Vagina (tissue), 2 donors: ENCODE measurements around the gene SPACA6. TPM values are rescaled to one million over a fixed set of nuclear protein-coding genes. Genes with fewer than 3 reads are reported as not detected.

Source experiments
- DNase-seq, 2 donors: peaks; one replicate each; pipeline ENCODE4 v3.0.0-alpha.2; 2017; ENCODE audit errors: extremely low spot score in 2 of 2
- H3K27ac ChIP-seq: fragments of 200-600 bp; sonication (generic); one replicate; pipeline ENCODE4 v1.5.1; 2019
- H3K27me3 ChIP-seq: fragments of 200-600 bp; sonication (generic); one replicate; pipeline ENCODE4 v1.5.1; 2019
- H3K36me3 ChIP-seq, 2 donors: fragments of 200-600 bp; sonication (generic); one replicate each; pipeline ENCODE4 v1.5.1; 2017 to 2019
- H3K4me1 ChIP-seq: fragments of 200-600 bp; sonication (generic); one replicate; pipeline ENCODE4 v1.5.1; 2019
- H3K4me3 ChIP-seq, 2 donors: fragments of 200-600 bp; sonication (generic); 1 replicate in 1 of 2; 2 replicates in 1 of 2; pipeline ENCODE4 v1.5.1; 2016 to 2019
- H3K9me3 ChIP-seq: fragments of 200-600 bp; sonication (generic); one replicate; pipeline ENCODE4 v1.5.1; 2019
- CTCF ChIP-seq, 3 experiments: fragments of 450-650 bp in 2 of 3; fragments of 200-600 bp in 1 of 3; sonication (generic) in 1 of 3; IDR thresholded peaks; one replicate each; pipeline ENCODE4 v1.5.1; 2017 to 2019; ENCODE audit warnings: antibody characterized with exemption in 3 of 3, mild to moderate bottlenecking in 2 of 3, moderate library complexity in 2 of 3
- POLR2A ChIP-seq, 2 donors: fragments of 450-650 bp; IDR thresholded peaks; one replicate each; pipeline ENCODE4 v1.6.1; 2017; ENCODE audit warnings: antibody characterized with exemption in 2 of 2, mild to moderate bottlenecking in 2 of 2, moderate library complexity in 2 of 2
- POLR2AphosphoS5 ChIP-seq, 2 donors: sonication (generic); formaldehyde crosslinking; IDR thresholded peaks; one replicate each; pipeline ENCODE4 v1.9.0; 2017; ENCODE audit warnings: antibody characterized with exemption in 2 of 2, mild to moderate bottlenecking in 2 of 2, low read depth in 1 of 2; ENCODE audit not compliant: insufficient read depth in 1 of 2
- intact Hi-C: fragments of 100-400 bp; cut with DNase I; formaldehyde crosslinking; loops from one replicate; pipeline ENCODE4 v1.15.1; 2023
- total RNA-seq: library from RNA; depleted of rRNA; stranded (reverse); fragments of >200 nt; gene quantifications from one replicate; pipeline ENCODE4 v1.2.3, GENCODE V29; 2016

The SPACA6 gene
- total RNA-seq, 1 donor from 2014 or later, result 53.0 TPM

DNA sequence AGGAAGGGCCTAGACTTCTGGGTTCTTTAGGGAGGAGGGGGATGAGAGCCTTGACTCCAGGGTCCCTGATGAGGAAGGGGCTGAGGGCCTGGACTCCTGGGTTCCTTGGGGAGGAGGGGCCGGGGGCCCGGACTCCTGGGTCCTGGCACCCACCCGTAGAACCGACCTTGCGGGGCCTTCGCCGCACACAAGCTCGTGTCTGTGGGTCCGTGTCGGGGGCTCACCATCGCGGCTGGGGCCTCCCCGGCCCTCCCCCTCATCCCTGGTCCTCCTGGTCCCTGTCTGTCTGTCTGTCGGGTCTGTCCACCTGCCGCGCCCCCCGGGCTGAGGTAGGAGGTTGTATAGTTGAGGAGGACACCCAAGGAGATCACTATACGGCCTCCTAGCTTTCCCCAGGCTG lies 662 bp upstream of the SPACA6 start:
- DNase-seq, result peak in 1 of 2 donors; percentile 81

DNA sequence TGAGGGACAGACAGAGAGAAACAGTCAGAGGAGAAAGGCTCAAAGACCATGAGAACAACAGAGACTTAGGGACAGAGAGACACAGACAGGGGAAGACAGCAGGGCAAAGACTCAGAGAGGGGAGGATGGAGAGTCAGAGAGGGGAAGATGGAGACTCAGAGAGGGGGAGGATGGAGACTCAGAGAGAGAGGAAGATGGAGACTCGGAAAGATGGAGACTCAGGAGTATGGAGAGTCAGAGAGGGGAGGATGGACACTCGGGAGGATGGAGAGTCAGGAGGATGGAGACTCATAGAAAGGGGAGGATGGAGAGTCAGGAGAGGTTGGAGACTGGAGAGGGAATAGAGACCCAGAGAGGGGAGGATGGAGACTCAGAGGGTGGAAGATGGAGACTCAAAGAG lies 689 bp downstream of the SPACA6 start:
- no peak overlapping the region for H3K4me3 ChIP-seq
- H3K4me1 ChIP-seq, result peaks cover 34% of the 10 kb centered on the region
- H3K9me3 ChIP-seq, result no peaks in the 10 kb centered on the region
- H3K27me3 ChIP-seq, result no peaks in the 10 kb centered on the region
- intact Hi-C loops, result loop anchor here (10.0 kb wide), 1 partner anchor 329 kb away; the partner anchor contains the start of genes CLDND2 and ETFB
- DNase-seq, result peak in 1 of 2 donors; percentile 49
- peak overlapping the region; percentile 97 for H3K27ac ChIP-seq
- H3K36me3 ChIP-seq, result peaks cover 0 to 30% of the 10 kb centered on the region in 2 donors
- no peak for TF ChIP-seq CTCF (IDR thresholded peaks at IDR 0.05)
- no peak for TF ChIP-seq POLR2AphosphoS5 (IDR thresholded peaks at IDR 0.05; ENCODE audit: insufficient read depth in 1 of 2, low read depth in 1 of 2)
- no peak for TF ChIP-seq POLR2A (IDR thresholded peaks at IDR 0.05)

More for the DNA sequence above, 662 bp upstream of the SPACA6 start:
- Histone ChIP-seq H3K27me3 (no peaks in the 10 kb centered on the region), H3K4me1 (peaks cover 46% of the 10 kb centered on the region), H3K36me3 (peaks cover 0 to 22% of the 10 kb centered on the region in 2 donors), H3K4me3 (peak overlapping the region; percentile 64 to 96), H3K27ac (peak overlapping the region; percentile 97), H3K9me3 (no peaks in the 10 kb centered on the region)
- intact Hi-C loops, result loop anchor here (10.0 kb wide), 1 partner anchor 328 kb away; the partner anchor contains the start of genes CLDND2 and ETFB
- TF ChIP-seq POLR2A (IDR thresholded peaks at IDR 0.05), result no peak
- no peak for TF ChIP-seq POLR2AphosphoS5 (IDR thresholded peaks at IDR 0.05; ENCODE audit: insufficient read depth in 1 of 2, low read depth in 1 of 2)
- TF ChIP-seq CTCF (IDR thresholded peaks at IDR 0.05), result no peak

GRCh38 chr19:51694318-51695085 lies 1.4 kb downstream of the SPACA6 start:
- peak in 1 of 2 donors; percentile 82 for DNase-seq
- no peaks in the 10 kb centered on the region for H3K27me3 ChIP-seq
- no peak for TF ChIP-seq POLR2AphosphoS5 (IDR thresholded peaks at IDR 0.05; ENCODE audit: insufficient read depth in 1 of 2, low read depth in 1 of 2)
- TF ChIP-seq POLR2A (IDR thresholded peaks at IDR 0.05), result no peak
- TF ChIP-seq CTCF (IDR thresholded peaks at IDR 0.05), result no peak
- no peak overlapping the region for H3K27ac ChIP-seq
- H3K4me1 ChIP-seq, result peaks cover 34% of the 10 kb centered on the region
- peaks cover 0 to 30% of the 10 kb centered on the region in 2 donors for H3K36me3 ChIP-seq
- H3K9me3 ChIP-seq, result no peaks in the 10 kb centered on the region
- no peak overlapping the region for H3K4me3 ChIP-seq
- intact Hi-C loops, result loop anchor here (10.0 kb wide), 1 partner anchor 330 kb away; the partner anchor contains the start of genes CLDND2 and ETFB

- Histone ChIP-seq H3K4me1 (peaks cover 36% of the 10 kb centered on the region), H3K9me3 (no peaks in the 10 kb centered on the region), H3K36me3 (peaks cover 0 to 30% of the 10 kb centered on the region in 2 donors), H3K4me3 (no peak overlapping the region), H3K27me3 (no peaks in the 10 kb centered on the region), H3K27ac (no peak overlapping the region)
- peak in 1 of 2 donors; percentile 64 for DNase-seq
- intact Hi-C loops, result loop anchor here (10.0 kb wide), 1 partner anchor 330 kb away; the partner anchor contains the start of genes CLDND2 and ETFB
- TF ChIP-seq POLR2A (IDR thresholded peaks at IDR 0.05) (no peak), CTCF (IDR thresholded peaks at IDR 0.05) (no peak), POLR2AphosphoS5 (IDR thresholded peaks at IDR 0.05; ENCODE audit: insufficient read depth in 1 of 2, low read depth in 1 of 2) (no peak)
These were observed 2.0 kb downstream of the SPACA6 start for GRCh38 chr19:51695088-51695487.
